ENCODE results near the gene MYOZ2.

The MYOZ2 gene

GRCh38 chr4:119104644-119105273 lies 30.9 kb upstream of the MYOZ2 start:
- Histone ChIP-seq H3F3A (ENCODE audit: insufficient read depth, low read length) (no peaks in the 10 kb centered on the region), H3K9me3 (ENCODE audit: low read length) (no peaks in the 10 kb centered on the region), H4K20me1 (ENCODE audit: insufficient read depth, low read length) (no peaks in the 10 kb centered on the region), H3K9me2 (ENCODE audit: low read depth, low read length) (no peaks in the 10 kb centered on the region), H3K36me3 (ENCODE audit: insufficient read depth, low read length) (no peaks in the 10 kb centered on the region), H3K4me3 (ENCODE audit: low read depth, low read length, poor library complexity, severe bottlenecking) (no peak overlapping the region), H3K79me2 (ENCODE audit: insufficient read depth, low read length) (no peaks in the 10 kb centered on the region), H3K27ac (ENCODE audit: low read depth, low read length, poor library complexity, severe bottlenecking) (no peak overlapping the region), H3K4me2 (ENCODE audit: low read length) (no peak overlapping the region), H3K4me1 (ENCODE audit: insufficient read depth, low read length, severe bottlenecking) (no peaks in the 10 kb centered on the region), H3K27me3 (ENCODE audit: insufficient read depth, low read length) (no peaks in the 10 kb centered on the region), H3K9ac (ENCODE audit: low read length) (no peak overlapping the region), H2AFZ (ENCODE audit: low read length) (no peak overlapping the region)
- TF ChIP-seq EZH2 (IDR thresholded peaks at IDR 0.05; ENCODE audit: borderline replicate concordance, low read length): no peak
- TF ChIP-seq, protein P1, sequence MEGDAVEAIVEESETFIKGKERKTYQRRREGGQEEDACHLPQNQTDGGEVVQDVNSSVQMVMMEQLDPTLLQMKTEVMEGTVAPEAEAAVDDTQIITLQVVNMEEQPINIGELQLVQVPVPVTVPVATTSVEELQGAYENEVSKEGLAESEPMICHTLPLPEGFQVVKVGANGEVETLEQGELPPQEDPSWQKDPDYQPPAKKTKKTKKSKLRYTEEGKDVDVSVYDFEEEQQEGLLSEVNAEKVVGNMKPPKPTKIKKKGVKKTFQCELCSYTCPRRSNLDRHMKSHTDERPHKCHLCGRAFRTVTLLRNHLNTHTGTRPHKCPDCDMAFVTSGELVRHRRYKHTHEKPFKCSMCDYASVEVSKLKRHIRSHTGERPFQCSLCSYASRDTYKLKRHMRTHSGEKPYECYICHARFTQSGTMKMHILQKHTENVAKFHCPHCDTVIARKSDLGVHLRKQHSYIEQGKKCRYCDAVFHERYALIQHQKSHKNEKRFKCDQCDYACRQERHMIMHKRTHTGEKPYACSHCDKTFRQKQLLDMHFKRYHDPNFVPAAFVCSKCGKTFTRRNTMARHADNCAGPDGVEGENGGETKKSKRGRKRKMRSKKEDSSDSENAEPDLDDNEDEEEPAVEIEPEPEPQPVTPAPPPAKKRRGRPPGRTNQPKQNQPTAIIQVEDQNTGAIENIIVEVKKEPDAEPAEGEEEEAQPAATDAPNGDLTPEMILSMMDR (IDR thresholded peaks at IDR 0.05; ENCODE audit: low read length): no peak

DNA sequence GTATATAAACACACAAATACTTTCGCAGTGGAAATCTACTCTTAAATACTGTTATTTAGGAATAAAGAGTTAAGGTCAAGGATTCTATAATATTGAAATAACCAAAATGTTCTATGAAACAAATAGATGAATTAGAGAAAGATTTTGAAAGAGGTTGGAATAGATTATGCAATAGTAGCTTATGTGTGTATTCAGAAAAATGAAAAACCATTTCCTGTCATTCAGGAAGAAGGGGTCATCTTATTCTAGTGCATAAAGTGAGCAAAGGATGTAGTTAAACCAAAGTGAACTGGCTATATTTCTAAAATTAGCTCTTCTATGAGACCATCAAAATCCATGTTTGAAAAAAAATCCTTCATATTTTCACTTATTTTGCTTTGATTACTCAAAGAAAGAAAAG lies 30.0 kb upstream of the MYOZ2 start:
- Histone ChIP-seq H3K9me2 (ENCODE audit: low read depth, low read length) (no peaks in the 10 kb centered on the region), H3K9me3 (ENCODE audit: low read length) (no peaks in the 10 kb centered on the region), H3K4me1 (ENCODE audit: insufficient read depth, low read length, severe bottlenecking) (no peaks in the 10 kb centered on the region), H3K79me2 (ENCODE audit: insufficient read depth, low read length) (no peaks in the 10 kb centered on the region), H3K27ac (ENCODE audit: low read depth, low read length, poor library complexity, severe bottlenecking) (no peak overlapping the region), H3K9ac (ENCODE audit: low read length) (no peak overlapping the region), H3K27me3 (ENCODE audit: insufficient read depth, low read length) (no peaks in the 10 kb centered on the region), H2AFZ (ENCODE audit: low read length) (no peak overlapping the region), H3K4me3 (ENCODE audit: low read depth, low read length, poor library complexity, severe bottlenecking) (no peak overlapping the region), H3K4me2 (ENCODE audit: low read length) (no peak overlapping the region), H3F3A (ENCODE audit: insufficient read depth, low read length) (no peaks in the 10 kb centered on the region), H3K36me3 (ENCODE audit: insufficient read depth, low read length) (no peaks in the 10 kb centered on the region), H4K20me1 (ENCODE audit: insufficient read depth, low read length) (no peaks in the 10 kb centered on the region)
- TF ChIP-seq EZH2 (IDR thresholded peaks at IDR 0.05; ENCODE audit: borderline replicate concordance, low read length): no peak
- TF ChIP-seq, protein P1 (IDR thresholded peaks at IDR 0.05; ENCODE audit: low read length): no peak

GRCh38 chr4:119106036-119107000 lies 29.3 kb upstream of the MYOZ2 start:
- no peaks in the 10 kb centered on the region for H3K36me3 ChIP-seq (ENCODE audit: insufficient read depth, low read length)
- H3K27ac ChIP-seq (ENCODE audit: low read depth, low read length, poor library complexity, severe bottlenecking): no peak overlapping the region
- H3K27me3 ChIP-seq (ENCODE audit: insufficient read depth, low read length): no peaks in the 10 kb centered on the region
- no peak overlapping the region for H3K9ac ChIP-seq (ENCODE audit: low read length)
- H3K79me2 ChIP-seq (ENCODE audit: insufficient read depth, low read length): no peaks in the 10 kb centered on the region
- TF ChIP-seq, protein P1 (IDR thresholded peaks at IDR 0.05; ENCODE audit: low read length): no peak
- no peak for TF ChIP-seq EZH2 (IDR thresholded peaks at IDR 0.05; ENCODE audit: borderline replicate concordance, low read length)
- H4K20me1 ChIP-seq (ENCODE audit: insufficient read depth, low read length): no peaks in the 10 kb centered on the region
- H3K4me1 ChIP-seq (ENCODE audit: insufficient read depth, low read length, severe bottlenecking): peaks cover 4% of the 10 kb centered on the region
- H3K4me3 ChIP-seq (ENCODE audit: low read depth, low read length, poor library complexity, severe bottlenecking): no peak overlapping the region
- no peaks in the 10 kb centered on the region for H3K9me2 ChIP-seq (ENCODE audit: low read depth, low read length)
- H3K4me2 ChIP-seq (ENCODE audit: low read length): no peak overlapping the region
- no peaks in the 10 kb centered on the region for H3F3A ChIP-seq (ENCODE audit: insufficient read depth, low read length)
- H2AFZ ChIP-seq (ENCODE audit: low read length): no peak overlapping the region
- no peaks in the 10 kb centered on the region for H3K9me3 ChIP-seq (ENCODE audit: low read length)

All from OCI-LY1 (cell line).